ENCODE results near the gene SSR1. TPM values are rescaled to one million over a fixed set of nuclear protein-coding genes. Genes with fewer than 3 reads are reported as not detected.

Gene SSR1
- total and polyA plus RNA-seq, 2 experiments from 2014 or later, result 65.3 to 70.2 TPM

- Mint-ChIP-seq H3K27me3 (ENCODE audit: insufficient read depth, low read depth, poor library complexity) (peaks cover 4% of the 10 kb centered on the region), H3K9me3 (no peaks in the 10 kb centered on the region), H3K36me3 (ENCODE audit: low read depth) (peaks cover 45% of the 10 kb centered on the region), H3K4me1 (peaks cover 4% of the 10 kb centered on the region; the same call in 1 of the 3 replicates), H3K4me3 (no peak overlapping the region), H3K27ac (no peak overlapping the region)
- H3K36me3 ChIP-seq (ENCODE audit: insufficient read depth), result no peaks in the 10 kb centered on the region; the same call in 1 of the 2 replicates
- no peak for DNase-seq (ENCODE audit: low spot score)
- H3K79me2 ChIP-seq (replicated peaks; ENCODE audit: insufficient read depth), result no peaks in the 10 kb centered on the region
- H3K4me2 ChIP-seq, result no peak overlapping the region
- H3K27ac ChIP-seq (ENCODE audit: low read depth), result no peak overlapping the region
- no peaks in the 10 kb centered on the region for H3K27me3 ChIP-seq (ENCODE audit: insufficient read depth)
- H4K20me1 ChIP-seq (replicated peaks; ENCODE audit: insufficient read depth), result no peaks in the 10 kb centered on the region
- no peaks in the 10 kb centered on the region for H3K9me2 ChIP-seq (ENCODE audit: insufficient read depth)
- no peak overlapping the region for H3K4me3 ChIP-seq
- TF ChIP-seq ETS1 (IDR thresholded peaks at IDR 0.05), result no peak
- no peak for ATAC-seq
- no peaks in the 10 kb centered on the region for H3F3A ChIP-seq (replicated peaks; ENCODE audit: low read depth)
- no peaks in the 10 kb centered on the region for H3K4me1 ChIP-seq (ENCODE audit: insufficient read depth)
- H2AFZ ChIP-seq, result no peak overlapping the region
Observed at GRCh38 chr6:7230327-7230691, 82.7 kb downstream of the SSR1 start.

GRCh38 chr6:7229376-7230326 is 83.3 kb downstream of the SSR1 start:
- ATAC-seq (no peak), DNase-seq (ENCODE audit: low spot score) (no peak)
- Histone ChIP-seq H3K4me3 (no peak overlapping the region), H4K20me1 (replicated peaks; ENCODE audit: insufficient read depth) (no peaks in the 10 kb centered on the region), H3K36me3 (ENCODE audit: insufficient read depth) (no peaks in the 10 kb centered on the region; the same call in 1 of the 2 replicates), H3K9me2 (ENCODE audit: insufficient read depth) (no peaks in the 10 kb centered on the region), H3K27ac (ENCODE audit: low read depth) (no peak overlapping the region), H3K4me2 (no peak overlapping the region), H3F3A (replicated peaks; ENCODE audit: low read depth) (no peaks in the 10 kb centered on the region), H3K4me1 (ENCODE audit: insufficient read depth) (no peaks in the 10 kb centered on the region), H3K79me2 (replicated peaks; ENCODE audit: insufficient read depth) (no peaks in the 10 kb centered on the region), H2AFZ (no peak overlapping the region), H3K27me3 (ENCODE audit: insufficient read depth) (no peaks in the 10 kb centered on the region)
- TF ChIP-seq ZNF462 (CRISPR knock-in tag; IDR thresholded peaks at IDR 0.05) (no peak), REST (IDR thresholded peaks at IDR 0.05; ENCODE audit: unreplicated experiment) (no peak), NANOG (IDR thresholded peaks at IDR 0.05; ENCODE audit: borderline replicate concordance) (no peak), JUNB (IDR thresholded peaks at IDR 0.05; ENCODE audit: unreplicated experiment) (no peak), ETS1 (IDR thresholded peaks at IDR 0.05) (no peak), EZH2 (IDR thresholded peaks at IDR 0.05; ENCODE audit: low read depth, unreplicated experiment) (no peak)
- Mint-ChIP-seq H3K4me1 (peaks cover 10% of the 10 kb centered on the region), H3K4me3 (no peak overlapping the region), H3K27me3 (ENCODE audit: insufficient read depth, low read depth, poor library complexity) (peaks cover 4% of the 10 kb centered on the region), H3K9me3 (no peaks in the 10 kb centered on the region), H3K36me3 (ENCODE audit: low read depth) (peaks cover 45% of the 10 kb centered on the region), H3K27ac (no peak overlapping the region)
